Measurements from ENCODE around the gene ZC3H7A. TPM values are rescaled to one million over a fixed set of nuclear protein-coding genes. Genes with fewer than 3 reads are reported as not detected.
A peak's percentile ranks its signal among the peaks of the same experiment; 100 is the strongest.

ZC3H7A gene
- total and polyA plus RNA-seq, 2 of the 13 experiments (the other 11 are each of a cell fraction or from before 2014, with no cell fraction given) = 29.2 to 36.8 TPM

- TF ChIP-seq ZNF280D (CRISPR knock-in tag; IDR thresholded peaks at IDR 0.05) (no peak), BRCA1 (CRISPR knock-in tag; IDR thresholded peaks at IDR 0.05) (no peak), ISL2 (CRISPR knock-in tag; IDR thresholded peaks at IDR 0.05) (0 out of 2 replicates have a peak, but pooled peaks have one; percentile 42), HOXA3 (CRISPR knock-in tag; IDR thresholded peaks at IDR 0.05) (0 out of 2 replicates have a peak, but pooled peaks have one; percentile 31), XRCC5 (optimal IDR thresholded peaks at IDR 0.05; ENCODE audit: low read length) (peak; percentile 50), ESRRA (CRISPR knock-in tag; IDR thresholded peaks at IDR 0.05; ENCODE audit: low read depth) (peak; percentile 63; the same call in 1 of the 2 replicates), ERF (CRISPR knock-in tag; IDR thresholded peaks at IDR 0.05) (0 out of 2 replicates have a peak, but pooled peaks have one; percentile 22), FOXO1 (CRISPR knock-in tag; IDR thresholded peaks at IDR 0.05) (peak; percentile 74), HNF1B (CRISPR knock-in tag; IDR thresholded peaks at IDR 0.05) (peak; percentile 36; the same call in 1 of the 2 replicates), HNRNPL (IDR thresholded peaks at IDR 0.05; ENCODE audit: low read depth, low read length) (no peak), SMAD3 (CRISPR knock-in tag; IDR thresholded peaks at IDR 0.05) (peak; percentile 75; the same call in 1 of the 2 replicates), RAD21 (CRISPR knock-in tag; IDR thresholded peaks at IDR 0.05) (peak; percentile 32; the same call in 1 of the 2 replicates), ZFY (CRISPR knock-in tag; IDR thresholded peaks at IDR 0.05) (no peak), TCF12 (IDR thresholded peaks at IDR 0.05) (no peak), TCF12 (CRISPR knock-in tag; IDR thresholded peaks at IDR 0.05) (peak; percentile 59), ZNF292 (CRISPR knock-in tag; IDR thresholded peaks at IDR 0.05; ENCODE audit: borderline replicate concordance, low read depth) (peak; percentile 38; the same call in 1 of the 2 replicates), ZNF549 (CRISPR knock-in tag; IDR thresholded peaks at IDR 0.05) (no peak), ZNF777 (CRISPR knock-in tag; IDR thresholded peaks at IDR 0.05) (no peak), ZNF792 (CRISPR knock-in tag; IDR thresholded peaks at IDR 0.05) (peak; percentile 53; the same call in 1 of the 2 replicates), ELF1 (CRISPR knock-in tag; IDR thresholded peaks at IDR 0.05) (0 out of 2 replicates have a peak, but pooled peaks have one; percentile 27)
- TF ChIP-seq, protein P1, sequence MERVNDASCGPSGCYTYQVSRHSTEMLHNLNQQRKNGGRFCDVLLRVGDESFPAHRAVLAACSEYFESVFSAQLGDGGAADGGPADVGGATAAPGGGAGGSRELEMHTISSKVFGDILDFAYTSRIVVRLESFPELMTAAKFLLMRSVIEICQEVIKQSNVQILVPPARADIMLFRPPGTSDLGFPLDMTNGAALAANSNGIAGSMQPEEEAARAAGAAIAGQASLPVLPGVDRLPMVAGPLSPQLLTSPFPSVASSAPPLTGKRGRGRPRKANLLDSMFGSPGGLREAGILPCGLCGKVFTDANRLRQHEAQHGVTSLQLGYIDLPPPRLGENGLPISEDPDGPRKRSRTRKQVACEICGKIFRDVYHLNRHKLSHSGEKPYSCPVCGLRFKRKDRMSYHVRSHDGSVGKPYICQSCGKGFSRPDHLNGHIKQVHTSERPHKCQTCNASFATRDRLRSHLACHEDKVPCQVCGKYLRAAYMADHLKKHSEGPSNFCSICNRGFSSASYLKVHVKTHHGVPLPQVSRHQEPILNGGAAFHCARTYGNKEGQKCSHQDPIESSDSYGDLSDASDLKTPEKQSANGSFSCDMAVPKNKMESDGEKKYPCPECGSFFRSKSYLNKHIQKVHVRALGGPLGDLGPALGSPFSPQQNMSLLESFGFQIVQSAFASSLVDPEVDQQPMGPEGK (CRISPR knock-in tag; IDR thresholded peaks at IDR 0.05) = peak; percentile 84
- TF ChIP-seq, protein P2, sequence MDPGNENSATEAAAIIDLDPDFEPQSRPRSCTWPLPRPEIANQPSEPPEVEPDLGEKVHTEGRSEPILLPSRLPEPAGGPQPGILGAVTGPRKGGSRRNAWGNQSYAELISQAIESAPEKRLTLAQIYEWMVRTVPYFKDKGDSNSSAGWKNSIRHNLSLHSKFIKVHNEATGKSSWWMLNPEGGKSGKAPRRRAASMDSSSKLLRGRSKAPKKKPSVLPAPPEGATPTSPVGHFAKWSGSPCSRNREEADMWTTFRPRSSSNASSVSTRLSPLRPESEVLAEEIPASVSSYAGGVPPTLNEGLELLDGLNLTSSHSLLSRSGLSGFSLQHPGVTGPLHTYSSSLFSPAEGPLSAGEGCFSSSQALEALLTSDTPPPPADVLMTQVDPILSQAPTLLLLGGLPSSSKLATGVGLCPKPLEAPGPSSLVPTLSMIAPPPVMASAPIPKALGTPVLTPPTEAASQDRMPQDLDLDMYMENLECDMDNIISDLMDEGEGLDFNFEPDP (CRISPR knock-in tag; conservative IDR thresholded peaks at IDR 0.05) = no peak
- TF ChIP-seq, protein P3, sequence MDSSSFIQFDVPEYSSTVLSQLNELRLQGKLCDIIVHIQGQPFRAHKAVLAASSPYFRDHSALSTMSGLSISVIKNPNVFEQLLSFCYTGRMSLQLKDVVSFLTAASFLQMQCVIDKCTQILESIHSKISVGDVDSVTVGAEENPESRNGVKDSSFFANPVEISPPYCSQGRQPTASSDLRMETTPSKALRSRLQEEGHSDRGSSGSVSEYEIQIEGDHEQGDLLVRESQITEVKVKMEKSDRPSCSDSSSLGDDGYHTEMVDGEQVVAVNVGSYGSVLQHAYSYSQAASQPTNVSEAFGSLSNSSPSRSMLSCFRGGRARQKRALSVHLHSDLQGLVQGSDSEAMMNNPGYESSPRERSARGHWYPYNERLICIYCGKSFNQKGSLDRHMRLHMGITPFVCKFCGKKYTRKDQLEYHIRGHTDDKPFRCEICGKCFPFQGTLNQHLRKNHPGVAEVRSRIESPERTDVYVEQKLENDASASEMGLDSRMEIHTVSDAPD (CRISPR knock-in tag; IDR thresholded peaks at IDR 0.05) = peak; percentile 78; the same call in 1 of the 2 replicates
Observed at GRCh38 chr16:11824362-11824761, 27.3 kb upstream of the ZC3H7A start (continued).

Measured in HepG2 (cell line).